Muscle of leg (tissue), 11 donors: ENCODE results near the gene PITX2. TPM values are rescaled to one million over a fixed set of nuclear protein-coding genes. Genes with fewer than 3 reads are reported as not detected.

Source experiments
- DNase-seq: peaks from one replicate; pipeline ENCODE4 v3.0.0; 2013
- H3K27ac ChIP-seq: one replicate; pipeline ENCODE4 v1.5.1; 2013; ENCODE audit warnings: mild to moderate bottlenecking, low read length, control low read depth
- H3K27me3 ChIP-seq: one replicate; pipeline ENCODE4 v1.6.1; 2013; ENCODE audit warnings: low read length; ENCODE audit not compliant: control insufficient read depth, insufficient read depth
- H3K36me3 ChIP-seq: one replicate; pipeline ENCODE4 v1.6.1; 2013; ENCODE audit warnings: low read length; ENCODE audit not compliant: control insufficient read depth, insufficient read depth
- H3K4me1 ChIP-seq: one replicate; pipeline ENCODE4 v1.6.1; 2013; ENCODE audit warnings: low read length; ENCODE audit not compliant: control insufficient read depth, insufficient read depth
- H3K4me3 ChIP-seq: one replicate; pipeline ENCODE4 v1.5.1; 2013; ENCODE audit warnings: low read length, control low read depth
- H3K9me3 ChIP-seq: replicated peaks from 2 replicates; pipeline ENCODE4 v1.6.1; 2013; ENCODE audit warnings: low read depth, low read length; ENCODE audit not compliant: control insufficient read depth
- WGBS: methylation state at CpG from one replicate; pipeline ENCODE4 v1.1.5; 2013; ENCODE audit warnings: missing lambda C conversion rate; ENCODE audit not compliant: insufficient coverage; 5-methylcytosine and 5-hydroxymethylcytosine counted together
- polyA plus RNA-seq, 8 donors: library from polyadenylated mRNA; unstranded; fragments of 120-200 nt; gene quantifications; one replicate each; pipeline versions ENCODE4 v1.2.1 to v1.2.3, GENCODE V29; 2013; ENCODE audit warnings: inconsistent platforms in 1 of 8, low replicate concordance in 1 of 8; ENCODE audit not compliant: insufficient read length in 8 of 8, insufficient read depth in 1 of 8
- total RNA-seq: library from RNA; stranded (reverse); fragments of 120-200 nt; gene quantifications from one replicate; pipeline ENCODE4 v1.2.4, GENCODE V29; 2013

PITX2 gene
- total and polyA plus RNA-seq, 9 donors, result 23.4 to 43.7 (median 40.2) TPM

- 25% methylated on average over 20 of the region's 23 CpGs for WGBS
- Histone ChIP-seq H3K36me3 (no peaks in the 10 kb centered on the region), H3K27me3 (peaks cover 73% of the 10 kb centered on the region), H3K9me3 (no peaks in the 10 kb centered on the region), H3K4me1 (peaks cover 6% of the 10 kb centered on the region), H3K4me3 (no peak overlapping the region), H3K27ac (no peak overlapping the region)
- DNase-seq, result no peak
These were observed 10.1 kb downstream of the PITX2 start for GRCh38 chr4:110612631-110613269.

DNA sequence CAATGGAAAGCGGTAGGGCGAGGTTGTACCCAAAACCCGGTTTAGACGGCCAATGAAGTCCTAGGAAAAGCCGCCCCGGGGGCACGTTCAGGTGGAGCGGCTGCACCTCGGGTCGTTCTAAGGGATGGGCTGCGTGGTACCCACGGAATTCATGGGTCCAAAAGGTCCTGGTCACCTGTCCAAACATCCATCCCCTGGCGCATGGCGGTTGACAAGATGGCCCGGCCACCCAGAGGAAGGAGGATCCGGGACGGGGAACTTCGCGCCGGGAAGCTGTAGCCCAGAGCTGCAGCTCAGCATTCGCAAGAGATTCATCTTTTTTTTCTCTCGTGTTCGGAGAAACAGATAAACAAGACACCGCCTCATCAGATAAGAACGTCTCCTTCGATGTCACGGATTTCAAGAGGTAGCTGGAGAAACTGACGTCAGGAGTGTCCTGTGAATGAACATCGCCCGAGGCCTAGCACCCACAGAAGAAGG, 10.9 kb downstream of the PITX2 start:
- Histone ChIP-seq H3K4me1 (peaks cover 6% of the 10 kb centered on the region), H3K27me3 (peaks cover 70% of the 10 kb centered on the region), H3K27ac (no peak overlapping the region), H3K9me3 (no peaks in the 10 kb centered on the region), H3K4me3 (no peak overlapping the region), H3K36me3 (no peaks in the 10 kb centered on the region)
- whole genome bisulfite sequencing, result 4% methylated on average over 13 of the region's 30 CpGs
- no peak for DNase-seq

- DNase-seq, result peak; percentile 17
These were observed 11.7 kb downstream of the PITX2 start for GRCh38 chr4:110610940-110611831.

DNA sequence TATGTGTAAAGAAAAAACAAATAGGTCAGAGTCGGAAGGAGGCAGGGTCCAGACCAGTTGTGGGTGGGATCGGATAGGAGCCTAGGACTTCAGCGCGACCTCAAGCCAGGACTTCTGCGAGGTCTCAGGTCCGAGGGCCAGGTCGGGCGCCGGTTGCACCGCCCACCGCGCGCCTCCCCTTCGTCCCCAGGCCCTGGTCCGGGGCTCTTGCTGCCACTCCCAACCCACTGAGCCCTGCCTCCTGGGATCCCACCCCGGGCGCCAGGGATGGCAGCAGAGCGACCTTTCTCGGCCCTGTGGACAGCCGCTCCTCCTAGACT, 12.3 kb downstream of the PITX2 start:
- Histone ChIP-seq H3K9me3 (no peaks in the 10 kb centered on the region), H3K36me3 (no peaks in the 10 kb centered on the region), H3K4me3 (no peak overlapping the region), H3K27me3 (peaks cover 60% of the 10 kb centered on the region), H3K27ac (no peak overlapping the region), H3K4me1 (peaks cover 6% of the 10 kb centered on the region)
- DNase-seq, result no peak
- 3% methylated on average over 15 of the region's 20 CpGs for WGBS

More at GRCh38 chr4:110610940-110611831, 11.7 kb downstream of the PITX2 start:
- H3K9me3 ChIP-seq, result no peaks in the 10 kb centered on the region
- no peak overlapping the region for H3K4me3 ChIP-seq
- no peak overlapping the region for H3K27ac ChIP-seq
- no peaks in the 10 kb centered on the region for H3K36me3 ChIP-seq
- peaks cover 6% of the 10 kb centered on the region for H3K4me1 ChIP-seq
- 5% methylated on average over 51 of the region's 54 CpGs for WGBS
- H3K27me3 ChIP-seq, result peaks cover 66% of the 10 kb centered on the region

- WGBS, result 31% methylated on average over 3 of the region's 6 CpGs
- Histone ChIP-seq H3K27me3 (peaks cover 46% of the 10 kb centered on the region), H3K27ac (no peak overlapping the region), H3K36me3 (no peaks in the 10 kb centered on the region), H3K4me3 (no peak overlapping the region), H3K4me1 (peaks cover 6% of the 10 kb centered on the region), H3K9me3 (no peaks in the 10 kb centered on the region)
- no peak for DNase-seq
These were observed 13.7 kb downstream of the PITX2 start for GRCh38 chr4:110609044-110609750.

DNA sequence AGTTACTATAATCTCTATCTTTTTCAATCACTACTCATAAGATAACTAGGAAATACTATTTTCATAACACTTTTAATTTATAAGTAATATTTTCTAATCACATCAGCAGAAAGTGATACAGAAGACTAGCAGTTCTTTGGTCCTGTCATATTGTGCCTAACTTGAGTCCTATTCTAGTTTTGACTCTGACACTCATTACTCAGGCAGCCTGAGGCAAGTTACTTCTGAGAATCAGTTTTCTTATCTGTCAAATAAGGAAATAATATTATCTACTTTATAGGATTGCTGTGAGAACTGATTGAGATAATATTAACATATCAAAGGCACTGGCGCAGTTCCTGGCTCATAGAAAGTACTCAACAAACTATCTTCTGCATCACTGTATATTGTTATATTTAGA, 17.8 kb downstream of the PITX2 start:
- WGBS, result no CpG with 5 or more reads among the region's 1 CpG
- Histone ChIP-seq H3K36me3 (no peaks in the 10 kb centered on the region), H3K4me1 (no peaks in the 10 kb centered on the region), H3K9me3 (no peaks in the 10 kb centered on the region), H3K27ac (no peak overlapping the region), H3K4me3 (no peak overlapping the region), H3K27me3 (peaks cover 12% of the 10 kb centered on the region)
- DNase-seq, result no peak

- WGBS, result no CpG with 5 or more reads among the region's 2 CpGs
- Histone ChIP-seq H3K9me3 (no peaks in the 10 kb centered on the region), H3K4me1 (no peaks in the 10 kb centered on the region), H3K36me3 (no peaks in the 10 kb centered on the region), H3K4me3 (no peak overlapping the region), H3K27ac (no peak overlapping the region), H3K27me3 (no peaks in the 10 kb centered on the region)
- DNase-seq, result no peak
These were observed 20.8 kb downstream of the PITX2 start for GRCh38 chr4:110602061-110602460.

DNA sequence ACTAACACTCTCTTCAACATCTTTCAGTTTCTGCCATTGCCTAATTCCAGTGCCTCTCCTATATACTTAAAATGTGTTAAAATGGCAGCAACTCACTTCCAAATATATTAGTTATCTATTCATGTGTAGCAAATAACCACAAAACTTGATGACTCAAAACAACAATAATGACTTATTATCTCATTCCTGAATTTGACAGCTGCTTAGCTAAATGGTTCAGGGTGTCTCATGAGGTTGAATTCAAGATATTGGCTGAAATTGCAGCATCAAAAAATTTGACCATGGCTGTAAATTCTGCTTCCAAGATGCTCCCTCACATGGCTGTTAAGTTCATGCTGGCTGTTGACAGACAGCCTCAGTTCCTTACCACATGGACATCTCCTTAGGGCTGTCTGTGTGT, 25.3 kb downstream of the PITX2 start:
- no peak for DNase-seq
- Histone ChIP-seq H3K4me1 (no peaks in the 10 kb centered on the region), H3K27me3 (no peaks in the 10 kb centered on the region), H3K27ac (no peak overlapping the region), H3K9me3 (peaks cover 6% of the 10 kb centered on the region), H3K4me3 (no peak overlapping the region), H3K36me3 (no peaks in the 10 kb centered on the region)

GRCh38 chr4:110596431-110596830, 26.4 kb downstream of the PITX2 start:
- Histone ChIP-seq H3K27me3 (no peaks in the 10 kb centered on the region), H3K9me3 (peaks cover 6% of the 10 kb centered on the region), H3K36me3 (no peaks in the 10 kb centered on the region), H3K4me3 (no peak overlapping the region), H3K27ac (no peak overlapping the region), H3K4me1 (no peaks in the 10 kb centered on the region)
- WGBS, result no CpG with 5 or more reads among the region's 2 CpGs
- DNase-seq, result no peak

DNA sequence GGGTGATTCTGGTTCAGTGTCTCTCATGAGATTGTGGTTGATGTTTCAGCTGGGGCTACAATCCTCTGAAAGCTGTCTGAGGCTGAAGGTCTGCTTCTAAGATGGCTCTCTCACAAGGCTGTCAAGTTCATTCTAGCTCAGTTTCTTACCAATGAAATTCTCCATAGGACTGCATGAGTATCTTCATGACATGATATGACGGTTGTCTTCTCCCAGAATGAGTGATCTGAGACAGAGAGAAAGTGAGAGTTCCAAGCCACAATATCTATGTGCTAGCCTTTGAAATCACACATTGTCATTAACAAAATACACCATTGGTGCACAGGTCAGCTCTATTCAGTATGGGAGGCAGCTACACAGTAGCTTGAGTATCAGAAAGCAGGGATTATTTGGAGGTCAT, 27.3 kb downstream of the PITX2 start:
- Histone ChIP-seq H3K4me1 (no peaks in the 10 kb centered on the region), H3K36me3 (no peaks in the 10 kb centered on the region), H3K27me3 (no peaks in the 10 kb centered on the region), H3K9me3 (peaks cover 6% of the 10 kb centered on the region), H3K4me3 (no peak overlapping the region), H3K27ac (no peak overlapping the region)
- WGBS, result no CpG with 5 or more reads among the region's 1 CpG
- no peak for DNase-seq
